ENCODE measurements around the gene PRDM16.

DNA sequence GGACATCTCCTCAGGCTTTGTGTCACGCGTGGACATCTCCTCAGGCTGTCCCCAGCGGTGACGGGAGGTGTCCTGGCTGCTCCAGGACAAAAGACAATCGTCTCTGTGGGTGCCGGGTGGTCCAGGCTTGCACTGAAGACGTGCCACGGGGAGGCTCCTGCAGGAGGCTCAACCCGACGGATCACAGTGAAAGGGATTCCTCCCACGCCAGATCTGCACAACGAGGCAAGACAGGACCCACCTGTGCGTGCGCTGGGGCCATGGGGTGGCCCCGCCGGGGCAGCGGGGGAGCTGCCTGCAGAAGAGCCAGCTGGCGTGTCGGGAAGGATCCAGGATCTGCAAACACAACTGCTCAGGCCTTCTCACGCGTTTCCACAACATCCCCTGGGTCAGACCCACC is 366.7 kb downstream of the PRDM16 start:
- TF ChIP-seq, protein P1, sequence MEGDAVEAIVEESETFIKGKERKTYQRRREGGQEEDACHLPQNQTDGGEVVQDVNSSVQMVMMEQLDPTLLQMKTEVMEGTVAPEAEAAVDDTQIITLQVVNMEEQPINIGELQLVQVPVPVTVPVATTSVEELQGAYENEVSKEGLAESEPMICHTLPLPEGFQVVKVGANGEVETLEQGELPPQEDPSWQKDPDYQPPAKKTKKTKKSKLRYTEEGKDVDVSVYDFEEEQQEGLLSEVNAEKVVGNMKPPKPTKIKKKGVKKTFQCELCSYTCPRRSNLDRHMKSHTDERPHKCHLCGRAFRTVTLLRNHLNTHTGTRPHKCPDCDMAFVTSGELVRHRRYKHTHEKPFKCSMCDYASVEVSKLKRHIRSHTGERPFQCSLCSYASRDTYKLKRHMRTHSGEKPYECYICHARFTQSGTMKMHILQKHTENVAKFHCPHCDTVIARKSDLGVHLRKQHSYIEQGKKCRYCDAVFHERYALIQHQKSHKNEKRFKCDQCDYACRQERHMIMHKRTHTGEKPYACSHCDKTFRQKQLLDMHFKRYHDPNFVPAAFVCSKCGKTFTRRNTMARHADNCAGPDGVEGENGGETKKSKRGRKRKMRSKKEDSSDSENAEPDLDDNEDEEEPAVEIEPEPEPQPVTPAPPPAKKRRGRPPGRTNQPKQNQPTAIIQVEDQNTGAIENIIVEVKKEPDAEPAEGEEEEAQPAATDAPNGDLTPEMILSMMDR (IDR thresholded peaks at IDR 0.05; ENCODE audit: insufficient read depth, low read depth, low read length) = no peak
- TF ChIP-seq EZH2 (IDR thresholded peaks at IDR 0.05; ENCODE audit: insufficient read depth, low read length) = no peak

Data from astrocyte (in vitro differentiated cells and primary cell).